HG03575 (cell line): ENCODE results near the gene CFAP210.

ENCODE experiments used
- ATAC-seq: cut with Tn5 transposase; IDR thresholded peaks from one replicate; pipeline ENCODE4 v1.9.1; 2021; ENCODE audit not compliant: unreplicated experiment, insufficient number of reproducible peaks, low FRiP score; ENCODE audit errors: extremely low read depth

CFAP210 gene, protein sequence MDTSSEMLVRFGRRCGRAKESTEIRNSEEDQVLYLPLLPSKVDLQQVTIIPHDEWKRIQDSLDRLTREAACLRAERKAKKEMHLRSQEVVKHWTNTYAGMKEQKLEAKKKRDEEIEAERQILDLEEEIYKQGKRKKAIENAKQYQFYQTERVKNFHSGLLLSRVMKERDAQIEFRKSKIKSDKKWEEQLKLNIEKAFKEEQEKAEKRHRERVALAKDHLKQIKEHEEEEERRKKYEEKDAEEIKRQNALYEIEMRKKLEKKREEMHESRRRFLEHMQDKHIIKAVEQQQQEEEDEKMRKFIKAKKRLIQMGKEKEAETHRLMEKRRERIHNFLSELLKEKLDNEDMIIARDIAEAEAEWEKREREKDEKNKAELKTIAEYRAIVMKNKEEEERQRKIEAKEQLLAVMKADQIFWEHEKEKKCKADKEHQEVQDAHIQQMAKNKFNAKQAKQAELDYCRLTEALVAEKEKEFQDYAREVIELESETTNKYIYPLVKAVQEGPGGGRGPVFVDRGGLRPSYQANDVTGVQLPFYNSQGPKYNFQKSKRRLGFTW

DNA sequence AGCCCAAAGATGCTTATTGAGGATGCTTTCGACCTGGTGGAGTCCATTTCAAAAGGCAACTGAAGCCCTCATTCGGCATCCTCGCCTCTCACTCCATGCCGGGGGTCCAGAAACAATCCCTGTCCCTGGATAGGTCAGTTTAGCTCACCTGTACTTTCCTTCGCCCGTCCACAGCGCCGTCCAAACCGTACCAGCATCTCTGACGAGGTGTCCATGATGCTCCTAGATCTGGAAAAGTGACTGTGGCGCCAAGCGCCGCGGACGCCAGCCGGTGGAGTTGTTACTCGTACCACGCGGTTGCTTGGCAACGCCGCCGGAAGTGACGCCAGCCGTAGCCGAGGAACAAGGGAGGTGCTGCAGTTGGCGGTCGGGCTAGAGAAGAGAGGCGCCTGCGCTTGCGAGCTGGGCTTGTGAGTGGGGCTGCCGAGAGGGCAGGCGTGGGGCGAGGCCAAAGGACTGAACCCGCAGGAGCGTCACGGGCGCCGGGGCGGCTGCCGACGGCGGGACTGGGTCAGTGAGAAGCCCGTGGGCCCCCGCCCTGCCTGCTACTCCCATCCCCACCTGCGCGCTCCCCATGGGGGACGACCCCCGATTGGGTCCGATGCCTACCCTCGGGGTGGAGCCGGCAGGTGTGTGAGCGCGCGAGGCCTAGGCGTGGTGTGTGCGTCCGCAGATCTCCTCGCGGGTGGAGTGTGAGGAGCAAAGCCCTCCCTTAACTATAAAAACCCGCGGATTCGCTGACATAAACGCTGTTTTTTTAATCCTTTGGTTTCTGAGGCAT, at the start of gene CFAP210, which contains the start of gene PHOSPHO2:
Gene CFAP210 (minus strand): TSS at position 293 of the 781 bp plus-strand sequence. CDS start 78 bp downstream, at position 215.
Gene PHOSPHO2 (plus strand): TSS at position 357 of the 781 bp plus-strand sequence. CDS start 6,503 bp downstream, outside the sequence.
- ATAC-seq = peak; percentile 90

DNA sequence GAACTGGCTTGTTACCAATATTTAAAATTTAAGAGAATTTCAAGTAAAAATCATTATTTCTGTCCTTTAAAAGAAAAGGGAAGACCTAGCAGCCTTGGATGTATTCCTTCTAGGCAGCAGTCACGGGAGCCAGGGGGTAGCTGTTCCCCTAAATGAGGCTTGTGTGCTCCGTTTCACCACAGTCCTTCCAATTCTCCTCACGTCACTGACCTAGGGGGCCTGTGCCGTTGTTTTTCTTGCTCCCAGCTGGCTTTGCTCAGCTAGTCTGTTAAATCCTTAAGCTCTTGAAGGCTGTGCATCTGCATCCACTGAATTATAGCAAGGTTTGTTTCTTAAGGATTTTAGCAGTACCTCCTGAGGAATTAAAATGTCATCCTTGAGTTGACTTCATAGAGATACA, 49.3 kb upstream of the CFAP210 start:
- no peak for ATAC-seq

DNA sequence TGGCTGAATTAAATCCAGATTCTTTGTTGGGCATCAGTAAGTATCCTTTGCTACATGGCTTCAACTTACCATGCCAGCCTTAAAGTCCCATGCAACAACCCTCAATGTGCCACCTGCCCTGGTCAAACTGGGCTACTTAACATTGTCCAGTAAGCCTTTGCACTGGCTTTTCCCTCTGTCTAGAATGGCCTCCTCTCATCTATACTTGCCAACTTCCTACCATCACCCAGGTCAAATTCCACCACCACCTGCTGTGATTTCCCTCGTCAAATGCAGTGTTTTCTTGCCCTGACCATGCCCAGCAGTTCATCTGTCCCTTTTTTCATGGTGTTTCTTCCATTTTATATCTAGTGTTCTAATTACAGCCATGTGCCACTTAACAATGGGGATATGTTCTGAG, 45.1 kb upstream of the CFAP210 start:
- no peak for ATAC-seq

DNA sequence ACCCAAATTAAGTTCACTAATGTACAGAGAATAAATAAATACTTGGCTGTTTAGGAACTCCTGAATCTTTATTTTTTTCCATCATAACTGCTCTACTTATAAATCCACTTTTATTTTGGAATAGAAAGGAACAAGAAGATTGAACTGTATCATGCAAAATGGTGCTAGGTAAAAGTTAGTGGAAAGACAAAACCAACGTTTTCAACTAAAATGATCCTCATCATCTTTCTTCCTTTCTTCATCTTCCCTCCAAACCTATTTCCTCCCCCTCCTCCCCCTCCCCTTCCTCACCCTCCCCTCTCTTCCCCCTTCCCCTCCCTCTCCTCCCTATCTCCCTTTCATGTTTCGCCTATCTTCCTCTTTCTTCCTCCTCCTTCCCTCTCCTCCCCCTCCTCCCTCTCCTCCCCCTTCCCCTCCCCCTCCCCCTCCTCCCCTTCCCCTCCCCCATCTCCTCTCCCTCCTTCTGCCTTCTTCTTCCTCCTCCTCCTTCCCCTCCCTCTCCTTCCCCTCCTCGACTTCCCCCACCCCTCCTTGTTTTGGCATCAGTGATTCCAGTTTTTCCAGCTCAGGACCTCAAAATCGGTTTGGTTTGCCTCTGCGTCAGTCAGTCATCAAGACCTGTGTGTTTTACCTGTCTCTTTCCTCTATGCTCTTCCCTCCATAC, 44.5 kb upstream of the CFAP210 start:
- ATAC-seq = no peak

DNA sequence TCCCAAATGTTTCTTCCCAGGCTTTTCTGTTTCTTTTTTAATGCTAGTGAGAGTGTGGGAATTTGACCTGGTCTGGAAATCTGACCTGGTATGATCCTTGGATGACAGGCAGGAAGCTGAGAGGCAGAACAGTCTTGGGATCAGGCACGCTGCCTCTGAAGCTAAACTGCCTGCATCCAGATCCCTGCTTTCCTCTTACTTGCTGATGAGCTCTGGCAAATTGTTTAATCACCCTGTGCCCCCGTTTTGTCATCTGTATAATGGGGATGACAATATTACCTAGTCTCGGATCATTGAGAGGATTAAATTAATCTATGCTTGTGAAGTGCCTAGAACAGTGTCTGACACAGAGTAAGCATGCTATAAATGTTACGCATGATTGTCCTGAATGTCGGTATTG, 42.7 kb upstream of the CFAP210 start:
- no peak for ATAC-seq

DNA sequence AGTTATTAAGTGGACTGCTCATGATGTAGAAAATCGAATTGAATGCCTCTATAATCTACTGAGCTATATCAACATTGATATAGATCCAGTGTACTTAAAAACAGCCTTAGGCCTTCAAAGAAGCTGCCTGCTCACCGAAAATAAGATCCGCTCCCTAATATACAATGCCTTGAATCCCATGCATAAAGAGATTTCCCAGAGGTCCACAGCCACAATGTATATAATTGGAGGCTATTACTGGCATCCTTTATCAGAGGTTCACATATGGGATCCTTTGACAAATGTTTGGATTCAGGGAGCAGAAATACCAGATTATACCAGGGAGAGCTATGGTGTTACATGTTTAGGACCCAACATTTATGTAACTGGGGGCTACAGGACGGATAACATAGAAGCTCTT, 41.4 kb upstream of the CFAP210 start:
- ATAC-seq = no peak

DNA sequence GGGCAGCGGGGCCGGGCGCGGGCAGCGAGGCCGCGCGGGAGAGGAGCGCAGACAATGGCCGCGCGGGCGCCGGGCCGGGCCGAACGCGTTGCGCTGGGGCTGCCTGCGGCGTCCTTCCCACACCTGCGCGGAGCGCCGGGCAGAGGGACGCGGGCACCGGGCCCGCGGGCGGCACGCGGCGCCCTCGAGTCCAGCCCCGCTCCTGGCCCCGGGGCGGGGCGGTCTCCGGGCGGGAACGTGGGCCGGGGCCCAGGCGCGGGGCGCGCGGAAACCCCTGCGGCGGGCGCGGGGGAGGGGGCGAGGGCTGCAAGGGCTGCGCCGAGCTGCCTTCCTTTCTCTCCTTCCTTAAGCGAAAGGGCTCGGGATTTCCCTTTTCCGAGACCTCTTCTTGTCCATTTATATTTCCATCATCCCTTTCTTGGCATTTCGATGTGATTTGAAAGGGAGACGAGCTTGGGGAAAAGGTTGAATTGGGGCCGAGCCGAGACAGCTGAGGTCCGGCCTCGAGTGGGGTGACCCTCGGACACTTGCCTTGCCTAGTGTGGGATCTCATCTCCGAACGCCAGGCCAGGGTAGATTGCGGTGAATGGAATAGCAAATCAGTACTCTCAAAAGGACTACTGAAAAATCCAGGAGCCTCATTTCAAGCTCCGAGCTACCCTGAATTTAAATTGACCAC, 40.1 kb upstream of the CFAP210 start:
- no peak for ATAC-seq

DNA sequence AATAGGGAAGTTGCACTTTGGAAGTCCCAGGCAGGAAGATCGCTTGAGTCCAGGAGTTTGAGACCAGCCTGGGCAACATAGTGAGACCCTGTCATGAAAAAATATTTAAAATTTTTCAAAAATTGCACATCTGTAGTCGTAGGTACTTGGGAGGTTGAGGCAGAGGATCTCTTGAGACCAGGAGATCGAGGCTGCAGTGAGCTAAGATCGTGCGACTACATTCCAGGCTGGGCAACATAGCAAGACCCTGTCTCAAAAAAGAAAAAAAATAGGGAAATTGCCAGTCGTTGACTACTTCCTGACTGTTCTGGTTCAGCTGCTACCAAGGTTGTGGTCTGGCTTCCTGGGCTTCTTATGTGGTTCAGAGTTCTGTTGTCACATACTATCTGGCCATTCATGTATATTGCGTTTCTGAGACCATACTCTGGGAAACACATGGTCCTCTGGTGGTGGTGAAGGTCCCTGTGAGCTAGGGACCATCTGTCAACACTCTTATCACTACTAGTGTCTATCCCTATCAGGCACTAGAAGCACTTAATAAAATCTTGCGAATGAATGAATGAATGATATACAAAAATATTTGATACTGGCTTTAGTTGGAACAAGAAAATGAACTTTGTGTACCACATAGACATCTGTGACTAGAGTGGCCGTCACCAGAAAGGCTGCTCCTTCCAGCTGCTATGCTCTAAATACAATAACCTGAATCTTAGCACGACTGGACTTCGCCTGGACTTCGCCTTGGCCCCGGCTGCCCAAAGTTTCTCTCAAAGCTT, 38.6 kb upstream of the CFAP210 start:
- ATAC-seq = no peak

DNA sequence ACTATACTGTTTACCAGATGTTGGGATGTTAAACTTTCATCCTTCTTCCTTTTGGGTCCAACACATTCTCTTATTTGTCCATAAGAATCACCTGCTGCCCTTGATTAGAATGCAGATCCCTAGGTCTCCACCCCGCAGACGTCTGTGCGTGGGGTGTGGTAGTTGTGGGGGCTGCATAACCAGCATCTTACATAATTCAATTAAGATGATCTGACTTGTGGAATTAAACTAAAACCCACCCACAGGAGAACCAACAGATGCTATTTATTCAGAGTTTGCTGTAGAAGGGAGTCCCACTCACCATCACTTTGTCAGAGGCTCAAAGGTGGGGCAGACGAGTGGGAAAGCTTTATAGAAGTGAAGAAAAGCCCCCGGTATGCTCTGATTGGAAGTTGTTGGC, 37.9 kb upstream of the CFAP210 start:
- ATAC-seq = no peak

DNA sequence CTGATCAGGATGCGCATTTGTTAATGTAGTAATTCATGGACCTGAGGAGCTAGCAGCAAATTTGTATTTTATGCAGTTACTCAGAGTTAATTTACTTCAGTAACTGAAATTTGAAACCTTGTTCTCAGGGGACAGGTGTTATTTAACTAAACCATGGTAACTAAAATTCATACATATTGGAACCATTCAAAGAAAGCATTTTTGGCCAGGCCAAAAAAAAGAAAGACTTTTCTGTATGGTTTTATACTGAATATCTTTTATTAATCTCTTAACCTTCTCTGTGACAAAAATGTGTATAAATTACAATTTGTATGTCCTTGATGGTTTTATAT, 35.0 kb upstream of the CFAP210 start:
- ATAC-seq = no peak

DNA sequence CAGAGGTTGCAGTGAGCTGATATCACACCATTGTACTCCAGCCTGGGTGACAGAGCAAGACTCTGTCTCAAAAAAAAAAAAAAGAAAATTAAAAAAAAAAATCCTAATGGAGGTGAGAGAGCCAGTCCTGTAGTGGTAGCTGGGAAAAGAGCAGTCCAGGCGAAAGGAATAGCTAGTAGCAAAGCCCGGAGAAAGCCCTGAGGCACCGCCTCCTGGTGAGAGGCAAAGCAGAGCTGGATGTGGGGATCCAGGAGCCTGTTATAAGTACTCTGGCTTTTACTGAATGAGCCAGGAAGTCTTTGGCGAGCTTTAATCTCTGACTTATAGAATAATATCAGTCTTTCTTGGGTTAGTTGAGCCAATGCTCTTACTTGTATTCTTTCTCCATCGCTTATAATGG, 32.9 kb upstream of the CFAP210 start:
- no peak for ATAC-seq

DNA sequence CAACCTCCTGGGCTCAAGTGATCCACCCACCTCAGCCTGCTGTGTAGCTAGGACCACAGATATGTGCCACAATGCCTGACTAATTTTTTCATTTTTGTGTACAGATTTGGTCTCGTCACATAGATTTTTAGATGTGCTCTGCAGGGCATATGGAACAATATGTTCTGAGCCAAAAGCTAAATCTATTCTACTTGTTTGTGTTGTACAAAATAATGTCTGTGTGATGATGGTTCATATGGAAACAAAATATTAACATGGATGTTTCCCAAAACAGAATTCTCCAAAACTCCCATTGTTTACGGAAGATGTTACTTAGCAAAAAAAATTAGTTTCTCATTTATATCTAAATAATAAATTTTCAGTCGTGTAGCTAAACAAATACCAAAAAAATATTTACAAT, 26.8 kb upstream of the CFAP210 start:
- no peak for ATAC-seq

DNA sequence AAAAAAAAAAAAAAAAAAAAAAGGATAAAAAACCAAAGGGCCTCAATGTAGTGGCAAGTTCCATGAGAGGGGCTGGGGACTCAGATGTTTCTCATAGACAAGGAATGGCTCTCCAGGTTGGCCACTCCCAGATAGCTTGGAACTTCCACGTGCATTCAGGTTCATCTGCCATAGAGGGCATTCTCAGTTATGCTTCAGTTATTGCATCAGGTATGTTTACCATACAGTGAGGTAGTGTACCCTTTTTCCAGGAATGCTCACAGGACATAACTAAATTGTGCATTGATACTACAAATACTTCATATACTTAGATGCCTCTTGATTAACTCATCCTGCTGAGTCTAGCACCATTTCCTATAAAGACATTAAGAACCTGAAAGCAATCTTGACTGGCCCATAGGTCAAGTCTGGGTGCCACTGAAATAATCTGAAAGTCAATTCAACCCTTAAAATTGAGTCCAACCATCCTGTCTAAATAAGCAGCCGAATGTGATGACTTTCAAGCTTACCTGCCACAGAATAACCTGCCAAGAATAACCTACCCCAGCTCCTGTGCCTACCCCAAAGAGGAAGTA, 24.8 kb upstream of the CFAP210 start:
- ATAC-seq = no peak

DNA sequence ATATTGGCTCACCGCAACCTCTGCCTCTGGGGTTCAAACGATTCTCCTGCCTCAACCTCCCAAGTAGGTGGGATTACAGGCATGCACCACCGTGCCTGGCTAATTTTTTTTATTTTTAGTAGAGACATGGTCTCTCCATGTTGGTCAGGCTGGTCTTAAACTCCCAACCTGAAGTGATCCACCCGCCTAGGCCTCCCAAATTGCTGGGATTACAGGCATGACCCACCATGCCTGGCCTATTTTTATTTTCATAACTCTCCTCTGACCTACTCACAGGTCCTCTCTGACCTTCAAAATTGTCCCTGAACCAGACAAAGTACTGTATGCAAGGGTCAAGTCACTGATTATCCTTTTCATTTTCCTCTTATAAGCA, 23.5 kb upstream of the CFAP210 start:
- ATAC-seq = no peak

DNA sequence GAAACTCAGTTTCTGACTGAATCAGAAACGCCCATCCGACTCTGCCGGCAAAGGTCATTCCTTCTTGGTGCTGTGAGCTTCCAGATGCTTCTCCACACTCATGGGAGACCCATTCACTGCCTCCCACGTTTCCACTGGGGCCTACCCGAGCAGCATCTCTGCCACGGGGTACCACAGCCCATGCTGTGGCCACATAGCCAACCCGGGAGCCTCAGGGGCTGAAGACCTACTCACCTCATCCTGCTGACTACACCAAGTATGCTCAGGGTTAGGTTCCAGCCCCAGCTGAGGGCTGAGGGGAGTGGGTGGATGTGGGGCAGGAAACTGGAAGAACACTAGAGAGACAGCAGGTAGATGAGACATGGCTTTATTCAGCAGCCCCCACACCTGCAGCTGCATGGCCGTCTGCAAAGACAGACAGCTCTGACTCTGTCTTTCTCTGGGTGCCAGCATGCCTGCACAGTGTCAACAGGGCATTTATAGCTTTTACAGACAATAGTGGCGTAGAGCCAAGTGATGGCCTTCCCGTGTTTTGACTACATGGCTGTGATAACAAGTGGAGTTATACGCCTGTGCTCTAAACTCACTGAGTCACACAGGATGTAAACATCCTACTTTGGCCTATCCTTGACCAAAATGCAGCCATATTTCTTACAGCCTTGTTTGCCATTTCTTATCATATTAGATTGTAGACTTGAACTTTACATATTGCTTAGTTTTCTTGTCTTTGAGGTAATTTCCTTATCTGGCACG, 22.9 kb upstream of the CFAP210 start:
- ATAC-seq = no peak

DNA sequence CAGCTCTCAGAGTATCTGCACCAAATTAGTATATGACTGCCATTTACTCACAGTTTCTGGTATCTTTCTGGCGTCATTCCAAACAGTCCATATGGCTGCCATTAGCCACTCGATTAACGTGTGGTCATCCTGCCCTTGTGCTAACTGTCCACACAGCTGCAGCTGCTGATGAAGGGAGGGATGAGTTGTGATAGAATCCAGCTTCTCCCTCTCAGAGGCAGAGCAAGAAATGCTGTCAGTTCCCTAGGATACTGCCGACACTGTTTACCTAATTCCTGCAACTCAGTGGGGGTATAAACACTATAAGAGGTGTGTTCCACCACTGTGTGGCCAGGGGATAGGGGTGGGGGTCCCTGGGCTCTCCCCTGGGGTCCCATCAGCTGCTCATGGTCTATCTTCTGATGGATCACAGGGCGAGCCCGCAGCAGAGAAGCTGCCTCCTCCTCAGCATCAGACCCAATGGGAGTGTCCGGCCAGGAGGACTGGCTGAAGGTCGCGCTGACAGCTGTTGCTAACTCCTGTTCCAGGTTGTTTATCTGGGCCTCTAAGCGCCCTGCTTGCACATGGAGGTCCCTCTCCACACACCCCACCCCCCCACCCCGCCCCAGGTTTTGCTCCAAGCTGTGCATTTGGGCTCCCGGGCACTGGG, 22.2 kb upstream of the CFAP210 start:
- no peak for ATAC-seq
